GM23338 (cell line): ENCODE data around the gene NFIA. TPM values are rescaled to one million over a fixed set of nuclear protein-coding genes. Genes with fewer than 3 reads are reported as not detected.

ENCODE experiments used
- ATAC-seq: fragments of 200-7000 bp; cut with Tn5 transposase; 3 replicates; pipeline ENCODE4 v1.9.1; 2020
- DNase-seq: peaks from one replicate; pipeline ENCODE4 v3.0.0-alpha.2; 2015; ENCODE audit warnings: low spot score
- H2AFZ ChIP-seq: fragments of 200-600 bp; sonication (generic); 2 replicates; pipeline ENCODE4 v1.8.0; 2016; ENCODE audit warnings: antibody characterized with exemption, mild to moderate bottlenecking, moderate library complexity
- H3F3A ChIP-seq: fragments of 200-600 bp; sonication (generic); replicated peaks from 2 replicates; pipeline ENCODE4 v1.8.0; 2017; ENCODE audit warnings: antibody characterized with exemption, mixed run types, low read depth
- H3K27ac ChIP-seq: fragments of 200-600 bp; sonication (generic); 2 replicates; pipeline ENCODE4 v1.6.1; 2016; ENCODE audit warnings: low read depth
- H3K27me3 ChIP-seq: fragments of 200-600 bp; sonication (generic); 2 replicates; pipeline ENCODE4 v1.8.0; 2016; ENCODE audit warnings: mild to moderate bottlenecking, mixed run types, moderate library complexity; ENCODE audit not compliant: insufficient read depth
- H3K36me3 ChIP-seq: fragments of 200-600 bp; sonication (generic); 2 replicates; pipeline ENCODE4 v1.8.0; 2016; ENCODE audit warnings: mild to moderate bottlenecking; ENCODE audit not compliant: insufficient read depth
- H3K4me1 ChIP-seq: fragments of 200-600 bp; sonication (generic); 2 replicates; pipeline ENCODE4 v1.8.0; 2016; ENCODE audit warnings: mild to moderate bottlenecking, moderate library complexity; ENCODE audit not compliant: insufficient read depth
- H3K4me2 ChIP-seq: fragments of 200-600 bp; sonication (generic); 2 replicates; pipeline ENCODE4 v1.7.1; 2017; ENCODE audit warnings: mixed run types
- H3K4me3 ChIP-seq: fragments of 200-600 bp; sonication (generic); 2 replicates; pipeline ENCODE4 v1.6.1; 2016; ENCODE audit warnings: mixed run types
- H3K79me2 ChIP-seq: fragments of 200-600 bp; sonication (generic); replicated peaks from 2 replicates; pipeline ENCODE4 v1.8.0; 2017; ENCODE audit warnings: mild to moderate bottlenecking; ENCODE audit not compliant: insufficient read depth
- H3K9me2 ChIP-seq: fragments of 200-600 bp; sonication (generic); 2 replicates; pipeline ENCODE4 v1.8.0; 2017; ENCODE audit not compliant: insufficient read depth
- H4K20me1 ChIP-seq: fragments of 200-600 bp; sonication (generic); replicated peaks from 2 replicates; pipeline ENCODE4 v1.8.0; 2017; ENCODE audit warnings: mild to moderate bottlenecking; ENCODE audit not compliant: insufficient read depth
- H3K27ac Mint-ChIP-seq: 2 replicates; pipeline ENCODE4 v1.8.0; 2020; ENCODE audit warnings: inconsistent platforms, mild to moderate bottlenecking, moderate library complexity, mixed read lengths
- H3K27me3 Mint-ChIP-seq: 3 replicates; pipeline ENCODE4 v1.8.0; 2022; ENCODE audit warnings: low read depth, mild to moderate bottlenecking, moderate library complexity, mixed read lengths, inconsistent platforms; ENCODE audit not compliant: insufficient read depth, poor library complexity
- H3K36me3 Mint-ChIP-seq: 3 replicates; pipeline ENCODE4 v1.8.0; 2021; ENCODE audit warnings: low read depth, mild to moderate bottlenecking, inconsistent platforms, moderate library complexity, mixed read lengths
- H3K4me1 Mint-ChIP-seq: 3 replicates; pipeline ENCODE4 v1.8.0; 2020; ENCODE audit warnings: mild to moderate bottlenecking, inconsistent platforms, mixed read lengths
- H3K4me3 Mint-ChIP-seq: 3 replicates; pipeline ENCODE4 v1.8.0; 2021; ENCODE audit warnings: moderate library complexity, mild to moderate bottlenecking, inconsistent platforms, mixed read lengths
- H3K9me3 Mint-ChIP-seq: 3 replicates; pipeline ENCODE4 v1.8.0; 2020; ENCODE audit warnings: moderate library complexity, mild to moderate bottlenecking, inconsistent platforms, mixed read lengths
- CREB1 ChIP-seq: fragments of 250-450 bp; sonication (Bioruptor Pico); IDR thresholded peaks from 2 replicates; pipeline ENCODE4 v1.5.0; 2020; ENCODE audit warnings: low read depth, mild to moderate bottlenecking, moderate library complexity
- EZH2 ChIP-seq: fragments of 200-600 bp; sonication (generic); IDR thresholded peaks from one replicate; pipeline ENCODE4 v1.8.0; 2017; ENCODE audit warnings: antibody characterized with exemption, mild to moderate bottlenecking, low read depth; ENCODE audit not compliant: unreplicated experiment
- EZH2phosphoT487 ChIP-seq: fragments of 200-600 bp; sonication (generic); IDR thresholded peaks from one replicate; pipeline ENCODE4 v1.8.1; 2018; ENCODE audit warnings: antibody characterized with exemption; ENCODE audit not compliant: unreplicated experiment
- JUNB ChIP-seq: IDR thresholded peaks from one replicate; pipeline ENCODE4 v1.6.1; 2016; ENCODE audit warnings: antibody characterized with exemption; ENCODE audit not compliant: unreplicated experiment
- NANOG ChIP-seq: IDR thresholded peaks from 2 replicates; pipeline ENCODE4 v1.6.1; 2016; ENCODE audit warnings: antibody characterized with exemption, borderline replicate concordance
- POLR2AphosphoS5 ChIP-seq: IDR thresholded peaks from 2 replicates; pipeline ENCODE4 v1.6.1; 2016; ENCODE audit warnings: antibody characterized with exemption, low read depth
- STAT1 ChIP-seq: IDR thresholded peaks from one replicate; pipeline ENCODE4 v1.6.1; 2016; ENCODE audit warnings: antibody characterized with exemption; ENCODE audit not compliant: unreplicated experiment
- ZNF114 ChIP-seq: fragments of 250-450 bp; sonication (Bioruptor Pico); IDR thresholded peaks from 2 replicates; pipeline ENCODE4 v1.5.0; 2020; ENCODE audit warnings: mild to moderate bottlenecking, moderate library complexity
- ZNF331 ChIP-seq: fragments of 250-450 bp; sonication (Bioruptor Pico); IDR thresholded peaks from 2 replicates; pipeline ENCODE4 v1.5.0; 2020; ENCODE audit warnings: low read depth, mild to moderate bottlenecking, moderate library complexity
- polyA plus RNA-seq: library from polyadenylated mRNA; unstranded; fragments of >200 nt; fragmentation: Nextera tagmentation; extraction: Ambion mirVana; gene quantifications from 2 replicates; pipeline ENCODE4 v1.2.1, GENCODE V29; 2016
- total RNA-seq: library from RNA; depleted of rRNA; stranded (reverse); fragments of >200 nt; shearing (Covaris generic); gene quantifications from 2 replicates; pipeline ENCODE4 v1.2.3, GENCODE V29; 2014
- TF ChIP-seq, protein P1 (sequence below): IDR thresholded peaks from 2 replicates; pipeline ENCODE4 v1.6.1; 2016; ENCODE audit warnings: antibody characterized with exemption
- TF ChIP-seq, protein P2 (sequence below): fragments of 250-450 bp; sonication (Bioruptor Pico); IDR thresholded peaks from 2 replicates; pipeline ENCODE4 v1.5.0; 2020; ENCODE audit warnings: mild to moderate bottlenecking, moderate library complexity
- TF ChIP-seq, protein P3 (sequence below): IDR thresholded peaks from one replicate; pipeline ENCODE4 v1.6.1; 2018; ENCODE audit warnings: antibody characterized with exemption; ENCODE audit not compliant: unreplicated experiment

NFIA gene
- total and polyA plus RNA-seq, 2 experiments from 2014 or later = 0.97 to 2.3 TPM

DNA sequence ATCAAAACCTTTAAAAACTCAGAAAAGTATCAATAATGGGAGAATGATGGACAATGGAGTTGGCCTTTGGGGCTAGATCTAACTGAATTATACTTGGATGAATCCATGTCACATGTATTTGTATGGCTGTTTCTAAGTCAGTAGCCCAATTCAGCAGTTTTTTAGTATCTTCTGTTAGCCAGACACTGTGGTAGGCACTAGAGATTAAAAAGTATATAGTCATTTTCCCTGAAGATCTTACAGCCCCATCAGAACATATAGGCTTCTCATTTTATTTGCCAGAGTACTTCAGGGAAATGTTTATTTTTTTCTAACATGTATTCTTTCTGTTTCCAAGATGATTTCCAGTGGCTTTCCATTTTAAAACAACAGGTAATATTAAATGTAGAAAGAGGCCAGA, 273.7 kb downstream of the NFIA start:
- Mint-ChIP-seq H3K27me3 (peaks cover 2% of the 10 kb centered on the region), H3K4me1 (peaks cover 26% of the 10 kb centered on the region; the same call in 2 of the 3 replicates), H3K36me3 (no peaks in the 10 kb centered on the region), H3K9me3 (no peaks in the 10 kb centered on the region), H3K4me3 (no peak overlapping the region), H3K27ac (no peak overlapping the region)
- Histone ChIP-seq H3K4me1 (peaks cover 27% of the 10 kb centered on the region), H4K20me1 (no peaks in the 10 kb centered on the region), H2AFZ (no peak overlapping the region), H3K79me2 (no peaks in the 10 kb centered on the region), H3K4me3 (no peak overlapping the region), H3K27me3 (no peaks in the 10 kb centered on the region), H3K4me2 (no peak overlapping the region), H3K27ac (no peak overlapping the region), H3K36me3 (no peaks in the 10 kb centered on the region), H3K9me2 (no peaks in the 10 kb centered on the region), H3F3A (no peaks in the 10 kb centered on the region)
- TF ChIP-seq JUNB = no peak
- no peak for TF ChIP-seq CREB1 (CRISPR knock-in tag)
- no peak for TF ChIP-seq ZNF114 (CRISPR knock-in tag)
- TF ChIP-seq, protein P1, sequence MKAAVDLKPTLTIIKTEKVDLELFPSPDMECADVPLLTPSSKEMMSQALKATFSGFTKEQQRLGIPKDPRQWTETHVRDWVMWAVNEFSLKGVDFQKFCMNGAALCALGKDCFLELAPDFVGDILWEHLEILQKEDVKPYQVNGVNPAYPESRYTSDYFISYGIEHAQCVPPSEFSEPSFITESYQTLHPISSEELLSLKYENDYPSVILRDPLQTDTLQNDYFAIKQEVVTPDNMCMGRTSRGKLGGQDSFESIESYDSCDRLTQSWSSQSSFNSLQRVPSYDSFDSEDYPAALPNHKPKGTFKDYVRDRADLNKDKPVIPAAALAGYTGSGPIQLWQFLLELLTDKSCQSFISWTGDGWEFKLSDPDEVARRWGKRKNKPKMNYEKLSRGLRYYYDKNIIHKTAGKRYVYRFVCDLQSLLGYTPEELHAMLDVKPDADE = no peak
- TF ChIP-seq POLR2AphosphoS5 = no peak
- TF ChIP-seq EZH2 = no peak
- no peak for TF ChIP-seq ZNF331 (CRISPR knock-in tag)
- TF ChIP-seq EZH2phosphoT487 = no peak
- TF ChIP-seq, protein P2, sequence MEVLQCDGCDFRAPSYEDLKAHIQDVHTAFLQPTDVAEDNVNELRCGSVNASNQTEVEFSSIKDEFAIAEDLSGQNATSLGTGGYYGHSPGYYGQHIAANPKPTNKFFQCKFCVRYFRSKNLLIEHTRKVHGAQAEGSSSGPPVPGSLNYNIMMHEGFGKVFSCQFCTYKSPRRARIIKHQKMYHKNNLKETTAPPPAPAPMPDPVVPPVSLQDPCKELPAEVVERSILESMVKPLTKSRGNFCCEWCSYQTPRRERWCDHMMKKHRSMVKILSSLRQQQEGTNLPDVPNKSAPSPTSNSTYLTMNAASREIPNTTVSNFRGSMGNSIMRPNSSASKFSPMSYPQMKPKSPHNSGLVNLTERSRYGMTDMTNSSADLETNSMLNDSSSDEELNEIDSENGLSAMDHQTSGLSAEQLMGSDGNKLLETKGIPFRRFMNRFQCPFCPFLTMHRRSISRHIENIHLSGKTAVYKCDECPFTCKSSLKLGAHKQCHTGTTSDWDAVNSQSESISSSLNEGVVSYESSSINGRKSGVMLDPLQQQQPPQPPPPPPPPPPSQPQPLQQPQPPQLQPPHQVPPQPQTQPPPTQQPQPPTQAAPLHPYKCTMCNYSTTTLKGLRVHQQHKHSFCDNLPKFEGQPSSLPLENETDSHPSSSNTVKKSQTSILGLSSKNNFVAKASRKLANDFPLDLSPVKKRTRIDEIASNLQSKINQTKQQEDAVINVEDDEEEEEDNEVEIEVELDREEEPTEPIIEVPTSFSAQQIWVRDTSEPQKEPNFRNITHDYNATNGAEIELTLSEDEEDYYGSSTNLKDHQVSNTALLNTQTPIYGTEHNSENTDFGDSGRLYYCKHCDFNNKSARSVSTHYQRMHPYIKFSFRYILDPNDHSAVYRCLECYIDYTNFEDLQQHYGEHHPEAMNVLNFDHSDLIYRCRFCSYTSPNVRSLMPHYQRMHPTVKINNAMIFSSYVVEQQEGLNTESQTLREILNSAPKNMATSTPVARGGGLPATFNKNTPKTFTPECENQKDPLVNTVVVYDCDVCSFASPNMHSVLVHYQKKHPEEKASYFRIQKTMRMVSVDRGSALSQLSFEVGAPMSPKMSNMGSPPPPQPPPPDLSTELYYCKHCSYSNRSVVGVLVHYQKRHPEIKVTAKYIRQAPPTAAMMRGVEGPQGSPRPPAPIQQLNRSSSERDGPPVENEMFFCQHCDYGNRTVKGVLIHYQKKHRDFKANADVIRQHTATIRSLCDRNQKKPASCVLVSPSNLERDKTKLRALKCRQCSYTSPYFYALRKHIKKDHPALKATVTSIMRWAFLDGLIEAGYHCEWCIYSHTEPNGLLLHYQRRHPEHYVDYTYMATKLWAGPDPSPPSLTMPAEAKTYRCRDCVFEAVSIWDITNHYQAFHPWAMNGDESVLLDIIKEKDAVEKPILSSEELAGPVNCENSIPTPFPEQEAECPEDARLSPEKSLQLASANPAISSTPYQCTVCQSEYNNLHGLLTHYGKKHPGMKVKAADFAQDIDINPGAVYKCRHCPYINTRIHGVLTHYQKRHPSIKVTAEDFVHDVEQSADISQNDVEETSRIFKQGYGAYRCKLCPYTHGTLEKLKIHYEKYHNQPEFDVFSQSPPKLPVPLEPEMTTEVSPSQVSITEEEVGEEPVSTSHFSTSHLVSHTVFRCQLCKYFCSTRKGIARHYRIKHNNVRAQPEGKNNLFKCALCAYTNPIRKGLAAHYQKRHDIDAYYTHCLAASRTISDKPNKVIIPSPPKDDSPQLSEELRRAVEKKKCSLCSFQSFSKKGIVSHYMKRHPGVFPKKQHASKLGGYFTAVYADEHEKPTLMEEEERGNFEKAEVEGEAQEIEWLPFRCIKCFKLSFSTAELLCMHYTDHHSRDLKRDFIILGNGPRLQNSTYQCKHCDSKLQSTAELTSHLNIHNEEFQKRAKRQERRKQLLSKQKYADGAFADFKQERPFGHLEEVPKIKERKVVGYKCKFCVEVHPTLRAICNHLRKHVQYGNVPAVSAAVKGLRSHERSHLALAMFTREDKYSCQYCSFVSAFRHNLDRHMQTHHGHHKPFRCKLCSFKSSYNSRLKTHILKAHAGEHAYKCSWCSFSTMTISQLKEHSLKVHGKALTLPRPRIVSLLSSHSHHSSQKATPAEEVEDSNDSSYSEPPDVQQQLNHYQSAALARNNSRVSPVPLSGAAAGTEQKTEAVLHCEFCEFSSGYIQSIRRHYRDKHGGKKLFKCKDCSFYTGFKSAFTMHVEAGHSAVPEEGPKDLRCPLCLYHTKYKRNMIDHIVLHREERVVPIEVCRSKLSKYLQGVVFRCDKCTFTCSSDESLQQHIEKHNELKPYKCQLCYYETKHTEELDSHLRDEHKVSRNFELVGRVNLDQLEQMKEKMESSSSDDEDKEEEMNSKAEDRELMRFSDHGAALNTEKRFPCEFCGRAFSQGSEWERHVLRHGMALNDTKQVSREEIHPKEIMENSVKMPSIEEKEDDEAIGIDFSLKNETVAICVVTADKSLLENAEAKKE (CRISPR knock-in tag) = no peak
- TF ChIP-seq, protein P3, sequence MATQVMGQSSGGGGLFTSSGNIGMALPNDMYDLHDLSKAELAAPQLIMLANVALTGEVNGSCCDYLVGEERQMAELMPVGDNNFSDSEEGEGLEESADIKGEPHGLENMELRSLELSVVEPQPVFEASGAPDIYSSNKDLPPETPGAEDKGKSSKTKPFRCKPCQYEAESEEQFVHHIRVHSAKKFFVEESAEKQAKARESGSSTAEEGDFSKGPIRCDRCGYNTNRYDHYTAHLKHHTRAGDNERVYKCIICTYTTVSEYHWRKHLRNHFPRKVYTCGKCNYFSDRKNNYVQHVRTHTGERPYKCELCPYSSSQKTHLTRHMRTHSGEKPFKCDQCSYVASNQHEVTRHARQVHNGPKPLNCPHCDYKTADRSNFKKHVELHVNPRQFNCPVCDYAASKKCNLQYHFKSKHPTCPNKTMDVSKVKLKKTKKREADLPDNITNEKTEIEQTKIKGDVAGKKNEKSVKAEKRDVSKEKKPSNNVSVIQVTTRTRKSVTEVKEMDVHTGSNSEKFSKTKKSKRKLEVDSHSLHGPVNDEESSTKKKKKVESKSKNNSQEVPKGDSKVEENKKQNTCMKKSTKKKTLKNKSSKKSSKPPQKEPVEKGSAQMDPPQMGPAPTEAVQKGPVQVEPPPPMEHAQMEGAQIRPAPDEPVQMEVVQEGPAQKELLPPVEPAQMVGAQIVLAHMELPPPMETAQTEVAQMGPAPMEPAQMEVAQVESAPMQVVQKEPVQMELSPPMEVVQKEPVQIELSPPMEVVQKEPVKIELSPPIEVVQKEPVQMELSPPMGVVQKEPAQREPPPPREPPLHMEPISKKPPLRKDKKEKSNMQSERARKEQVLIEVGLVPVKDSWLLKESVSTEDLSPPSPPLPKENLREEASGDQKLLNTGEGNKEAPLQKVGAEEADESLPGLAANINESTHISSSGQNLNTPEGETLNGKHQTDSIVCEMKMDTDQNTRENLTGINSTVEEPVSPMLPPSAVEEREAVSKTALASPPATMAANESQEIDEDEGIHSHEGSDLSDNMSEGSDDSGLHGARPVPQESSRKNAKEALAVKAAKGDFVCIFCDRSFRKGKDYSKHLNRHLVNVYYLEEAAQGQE = no peak
- TF ChIP-seq NANOG = no peak
- no peak for TF ChIP-seq STAT1
- ATAC-seq (no peak), DNase-seq (no peak)
